GM12878 (cell line): ENCODE results near the gene DCDC2C. TPM values are rescaled to one million over a fixed set of nuclear protein-coding genes. Genes with fewer than 3 reads are reported as not detected.

Source experiments
- ATAC-seq: fragments of 200-7000 bp; cut with Tn5 transposase; 3 replicates; pipeline ENCODE4 v1.9.1; 2020; ENCODE audit warnings: mild to moderate bottlenecking, moderate library complexity
- BruUV-seq: library from RNA; stranded (reverse); fragments of 400-500 nt; replicated peaks from 2 replicates; lab custom pipeline; 2021; lab: Mats Ljungman, UMichigan
- CTCF ChIA-PET: fragments of 300-600 bp; sonication (Branson Sonifier 250); formaldehyde crosslinking; extraction: SDS; loops from one replicate; lab custom pipeline; 2021; ENCODE audit warnings: inconsistent platforms; lab: Yijun Ruan, JAX
- POLR2A ChIA-PET: fragments of 350-600 bp; formaldehyde crosslinking; extraction: SDS; loops from one replicate; lab custom pipeline; 2021; ENCODE audit warnings: inconsistent platforms; lab: Charles Lee
- RAD21 ChIA-PET: fragments of 300-600 bp; sonication (Branson Sonifier 250); formaldehyde crosslinking; loops from one replicate; lab custom pipeline; 2023; ENCODE audit warnings: antibody characterized with exemption; ENCODE audit not compliant: unreplicated experiment; lab: Charles Lee
- SMC1A ChIA-PET: fragments of 300-600 bp; sonication (Branson Sonifier 250); formaldehyde crosslinking; loops from one replicate; lab custom pipeline; 2023; ENCODE audit not compliant: unreplicated experiment, uncharacterized antibody; lab: Charles Lee
- DNase-seq: peaks from one replicate; pipeline ENCODE4 v3.0.0-alpha.2; 2011; ENCODE audit warnings: low read depth, low spot score
- FAIRE-seq: peaks from 3 replicates; lab custom pipeline; 2011; peaks lifted over from hg19 to GRCh38; lab: Jason Lieb, UNC
- H2AFZ ChIP-seq: 2 replicates; pipeline ENCODE4 v1.6.0; 2011; ENCODE audit warnings: low read depth, low read length, control low read depth; ENCODE audit not compliant: control insufficient read depth
- H3K27ac ChIP-seq: 2 replicates; pipeline ENCODE4 v1.5.1; 2011; ENCODE audit warnings: control low read depth; ENCODE audit not compliant: control insufficient read depth, insufficient read depth
- H3K27me3 ChIP-seq, 2 experiments: replicated peaks in 1 of 2; 2 replicates each; pipeline versions ENCODE4 v1.6.0 to v1.6.1; 2011; ENCODE audit warnings: low read length in 1 of 2; ENCODE audit not compliant: control insufficient read depth in 2 of 2, insufficient read depth in 2 of 2
- H3K36me3 ChIP-seq, 2 experiments: 2 replicates each; pipeline ENCODE4 v1.5.1; 2011; ENCODE audit warnings: low read length in 1 of 2; ENCODE audit not compliant: control insufficient read depth in 2 of 2, insufficient read depth in 2 of 2
- H3K4me1 ChIP-seq: 2 replicates; pipeline ENCODE4 v1.6.1; 2011; ENCODE audit warnings: mild to moderate bottlenecking, low read length, moderate library complexity, mixed read lengths; ENCODE audit not compliant: control insufficient read depth, insufficient read depth
- H3K4me2 ChIP-seq: 2 replicates; pipeline ENCODE4 v1.6.0; 2011; ENCODE audit warnings: control low read depth; ENCODE audit not compliant: control insufficient read depth, insufficient read depth
- H3K4me3 ChIP-seq: fragments of 200-600 bp; sonication (generic); 2 replicates; pipeline ENCODE4 v1.5.1; 2016
- H3K79me2 ChIP-seq: 2 replicates; pipeline ENCODE4 v1.6.0; 2011; ENCODE audit warnings: low read length; ENCODE audit not compliant: control insufficient read depth, insufficient read depth
- H3K9ac ChIP-seq: 2 replicates; pipeline ENCODE4 v1.8.0; 2011; ENCODE audit warnings: low read length, control low read depth, mixed read lengths; ENCODE audit not compliant: control insufficient read depth, insufficient read depth
- H3K9me3 ChIP-seq: replicated peaks from 3 replicates; pipeline ENCODE4 v1.5.1; 2011; ENCODE audit warnings: mild to moderate bottlenecking, low read length; ENCODE audit not compliant: control insufficient read depth, insufficient read depth
- H4K20me1 ChIP-seq: 2 replicates; pipeline ENCODE4 v1.6.0; 2011; ENCODE audit not compliant: control insufficient read depth, insufficient read depth
- CHD4 ChIP-seq: fragments of 200-600 bp; sonication (generic); IDR thresholded peaks from 2 replicates; pipeline ENCODE4 v1.6.1; 2016; ENCODE audit warnings: mild to moderate bottlenecking
- CTCF ChIP-seq, 3 experiments: IDR thresholded peaks in 2 of 3; conservative IDR thresholded peaks in 1 of 3; 2 replicates each; pipeline ENCODE4 v1.5.1; 2011; ENCODE audit warnings: low read depth in 3 of 3, low read length in 3 of 3, mild to moderate bottlenecking in 3 of 3, control low read depth in 2 of 3, moderate library complexity in 2 of 3, inconsistent platforms in 1 of 3, mixed read lengths in 1 of 3; ENCODE audit not compliant: control insufficient read depth in 2 of 3, insufficient read depth in 1 of 3; ENCODE audit errors: extremely low read depth in 1 of 3
- FOXM1 ChIP-seq: IDR thresholded peaks from 2 replicates; pipeline ENCODE4 v1.6.1; 2012; ENCODE audit warnings: low read depth, mild to moderate bottlenecking, inconsistent platforms, low read length, moderate library complexity
- GABPA ChIP-seq: IDR thresholded peaks from 2 replicates; pipeline ENCODE4 v1.6.1; 2014; ENCODE audit warnings: antibody characterized with exemption, low read depth, mild to moderate bottlenecking, inconsistent platforms
- HDAC2 ChIP-seq: fragments of 200-600 bp; sonication (generic); IDR thresholded peaks from 2 replicates; pipeline ENCODE4 v1.6.1; 2017
- MTA3 ChIP-seq: IDR thresholded peaks from 2 replicates; pipeline ENCODE4 v1.6.1; 2012; ENCODE audit warnings: low read length, inconsistent platforms, borderline replicate concordance
- MXI1 ChIP-seq: fragments of 150-350 bp; IDR thresholded peaks from 2 replicates; pipeline ENCODE4 v1.6.1; 2011; ENCODE audit warnings: low read depth, mild to moderate bottlenecking, inconsistent platforms, low read length, improper control_type of control experiment
- NFXL1 ChIP-seq: fragments of 450-650 bp; IDR thresholded peaks from 2 replicates; pipeline ENCODE4 v1.6.1; 2017; ENCODE audit warnings: antibody characterized with exemption, mild to moderate bottlenecking, borderline replicate concordance
- PML ChIP-seq: IDR thresholded peaks from 2 replicates; pipeline ENCODE4 v1.6.1; 2012; ENCODE audit warnings: low read length, inconsistent platforms
- POLR2A ChIP-seq: IDR thresholded peaks from 2 replicates; pipeline ENCODE4 v1.6.1; 2011; ENCODE audit warnings: low read depth, mild to moderate bottlenecking, low read length
- POLR2AphosphoS2 ChIP-seq: IDR thresholded peaks from 2 replicates; pipeline ENCODE4 v1.6.1; 2011; ENCODE audit warnings: low read depth, mild to moderate bottlenecking, low read length, improper control_type of control experiment, moderate library complexity
- POLR2AphosphoS5 ChIP-seq: IDR thresholded peaks from 2 replicates; pipeline ENCODE4 v1.6.1; 2011; ENCODE audit warnings: mild to moderate bottlenecking, low read length, inconsistent platforms
- RAD21 ChIP-seq: IDR thresholded peaks from 2 replicates; pipeline ENCODE4 v1.6.1; 2011; ENCODE audit warnings: mild to moderate bottlenecking, low read depth, low read length, moderate library complexity; ENCODE audit not compliant: insufficient read depth
- RBBP5 ChIP-seq: fragments of 200-600 bp; sonication (generic); conservative IDR thresholded peaks from 2 replicates; pipeline ENCODE4 v1.6.1; 2016
- SMARCA5 ChIP-seq: fragments of 450-650 bp; IDR thresholded peaks from 2 replicates; pipeline ENCODE4 v1.6.1; 2017; ENCODE audit warnings: mild to moderate bottlenecking
- SP1 ChIP-seq: IDR thresholded peaks from one replicate; pipeline ENCODE4 v1.6.1; 2011; ENCODE audit warnings: low read depth, low read length
- SREBF2 ChIP-seq: IDR thresholded peaks from 2 replicates; pipeline ENCODE4 v1.6.1; 2012; ENCODE audit warnings: mild to moderate bottlenecking, low read length
- ZNF217 ChIP-seq: fragments of 450-650 bp; IDR thresholded peaks from 2 replicates; pipeline ENCODE4 v1.6.1; 2017; ENCODE audit warnings: antibody characterized with exemption, mild to moderate bottlenecking
- WGBS: methylation state at CpG from one replicate; pipeline ENCODE4 v1.1.6; 2016; ENCODE audit warnings: low lambda C conversion rate; ENCODE audit not compliant: insufficient replicate concordance, insufficient coverage; ENCODE audit errors: missing lambda C conversion rate; 5-methylcytosine and 5-hydroxymethylcytosine counted together
- in situ Hi-C: fragments of 300-500 bp; cut with MboI; formaldehyde crosslinking; loops from 9 replicates; pipeline ENCODE4 v1.14.3; 2018; ENCODE audit warnings: mixed read lengths
- intact Hi-C: fragments of 100-400 bp; cut with micrococcal nuclease; formaldehyde crosslinking; loops from one replicate; pipeline ENCODE4 v1.14.2; 2022; ENCODE audit not compliant: unreplicated experiment
- polyA plus RNA-seq, 11 experiments: library from polyadenylated mRNA; depleted of rRNA in 4 of 11; unstranded in 6 of 11; stranded (reverse) in 5 of 11; fragments of >200 nt; fragmentation: Nextera tagmentation in 4 of 11; fragmentation: Illumina TruSeq in 1 of 11; extraction: Ambion mirVana in 4 of 11; extraction: Trizol in 1 of 11; gene quantifications; 1 replicate in 1 of 11; 2 replicates in 10 of 11; pipeline versions ENCODE4 v1.2.1 to v1.2.3, GENCODE V29; 2011 to 2016; ENCODE audit warnings: inconsistent platforms in 2 of 11, missing spikeins in 2 of 11, low read depth in 1 of 11
- total RNA-seq, 4 experiments: library from RNA; depleted of rRNA in 3 of 4; stranded (reverse); fragments of >200 nt in 3 of 4; fragmentation: Illumina TruSeq in 1 of 4; extraction: Trizol in 1 of 4; gene quantifications; 2 replicates each; pipeline versions ENCODE4 v1.2.1 to v1.2.3, GENCODE V29; 2013 to 2021
- TF ChIP-seq, protein P1 (sequence below): fragments of 450-650 bp; IDR thresholded peaks from 2 replicates; pipeline ENCODE4 v1.6.1; 2016; ENCODE audit warnings: mild to moderate bottlenecking

DCDC2C gene
- total and polyA plus RNA-seq, 10 of the 15 experiments (the other 5 are each of a cell fraction or from before 2014, with no cell fraction given): not detected

DNA sequence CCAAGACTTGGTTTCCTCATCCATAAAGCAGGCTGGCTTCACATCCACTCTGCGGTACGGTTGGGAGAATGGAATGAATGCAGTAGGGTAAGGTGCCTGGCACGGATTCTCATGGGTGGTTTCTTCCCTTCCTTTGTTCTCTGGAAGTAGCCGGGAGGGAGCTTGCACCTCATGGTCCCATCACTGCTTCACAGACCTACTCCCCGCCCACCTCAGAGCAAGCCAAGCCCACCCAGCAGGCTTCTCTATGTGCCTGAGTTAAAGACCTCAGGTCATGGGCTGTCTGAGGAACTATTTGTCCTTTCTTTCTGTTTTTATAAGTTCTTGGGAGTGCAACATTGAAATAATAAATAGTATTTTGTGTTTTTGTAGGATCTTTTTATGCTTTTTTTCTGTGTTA, 3.5 kb downstream of the DCDC2C start (continued):
- TF ChIP-seq CTCF (IDR thresholded peaks at IDR 0.05 in 2 of 3, conservative IDR thresholded peaks at IDR 0.05 in 1 of 3; ENCODE audit: control insufficient read depth in 2 of 3, extremely low read depth in 1 of 3, insufficient read depth in 1 of 3, low read depth in 3 of 3, low read length in 3 of 3): no peak
- no peak for TF ChIP-seq CHD4
- TF ChIP-seq, protein P1, sequence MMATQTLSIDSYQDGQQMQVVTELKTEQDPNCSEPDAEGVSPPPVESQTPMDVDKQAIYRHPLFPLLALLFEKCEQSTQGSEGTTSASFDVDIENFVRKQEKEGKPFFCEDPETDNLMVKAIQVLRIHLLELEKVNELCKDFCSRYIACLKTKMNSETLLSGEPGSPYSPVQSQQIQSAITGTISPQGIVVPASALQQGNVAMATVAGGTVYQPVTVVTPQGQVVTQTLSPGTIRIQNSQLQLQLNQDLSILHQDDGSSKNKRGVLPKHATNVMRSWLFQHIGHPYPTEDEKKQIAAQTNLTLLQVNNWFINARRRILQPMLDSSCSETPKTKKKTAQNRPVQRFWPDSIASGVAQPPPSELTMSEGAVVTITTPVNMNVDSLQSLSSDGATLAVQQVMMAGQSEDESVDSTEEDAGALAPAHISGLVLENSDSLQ: no peak
- TF ChIP-seq RBBP5: no peak
- no peak for TF ChIP-seq SP1
- no peak for TF ChIP-seq RAD21
- no peak for TF ChIP-seq NFXL1
- no peak for TF ChIP-seq POLR2A
- TF ChIP-seq SMARCA5: no peak
- TF ChIP-seq SREBF2: no peak
- no peak for TF ChIP-seq ZNF217

DNA sequence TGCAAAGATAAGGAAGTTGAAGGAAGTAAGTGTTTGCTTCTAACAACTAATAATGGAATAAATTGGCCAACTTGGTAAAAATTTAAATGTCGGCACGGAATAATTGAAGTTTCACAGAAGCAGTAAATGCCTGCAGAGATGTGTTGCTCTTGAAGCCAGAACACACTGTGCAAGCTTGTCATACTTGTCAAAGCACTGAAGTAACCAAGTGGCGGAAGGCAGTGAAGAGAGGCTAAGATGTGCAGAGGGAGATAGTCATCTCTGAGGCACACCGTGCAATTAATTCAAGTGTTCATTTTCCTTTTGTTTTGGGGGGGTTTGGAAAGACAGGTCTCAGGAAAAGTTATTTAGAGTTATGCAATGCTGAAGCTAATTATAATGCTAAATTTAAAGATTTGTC, 5.2 kb downstream of the DCDC2C start:
- Histone ChIP-seq H3K4me1 (no peaks in the 10 kb centered on the region), H3K4me2 (no peak overlapping the region), H3K27me3 (0 out of 4 replicates have a peak, but pooled peaks cover 1 to 4% of the 10 kb centered on the region in 2 experiments), H3K9me3 (no peaks in the 10 kb centered on the region; the same call in 2 of the 3 replicates), H4K20me1 (no peaks in the 10 kb centered on the region), H2AFZ (no peak overlapping the region), H3K9ac (no peak overlapping the region), H3K4me3 (no peak overlapping the region), H3K36me3 (no peaks in the 10 kb centered on the region; a peak in 1 of 4 replicates), H3K79me2 (no peaks in the 10 kb centered on the region), H3K27ac (no peak overlapping the region)
- TF ChIP-seq MXI1 (no peak), POLR2AphosphoS5 (no peak), FOXM1 (no peak), GABPA (no peak), PML (no peak), HDAC2 (no peak), MTA3 (no peak), POLR2AphosphoS2 (no peak)
- in situ Hi-C loops: no loop called here
- ChIA-PET POLR2A (no interaction called here), SMC1A (no interaction called here), RAD21 (no interaction called here), CTCF (no interaction called here)
- BruUV-seq: no TSS peak
- intact Hi-C loops: no loop called here
- FAIRE-seq (no peak), DNase-seq (no peak), ATAC-seq (no peak)
- 64% methylated on average over 4 of the region's 4 CpGs for WGBS
